22Rv1 (cell line): ENCODE results near the gene PKHD1.

Experiments used
- ZFX ChIP-seq: fragments of 450-650 bp; IDR thresholded peaks from 2 replicates; pipeline ENCODE4 v1.6.1; 2017; ENCODE audit warnings: antibody characterized with exemption, borderline replicate concordance
- TF ChIP-seq, protein P1 (sequence below): fragments of 450-650 bp; IDR thresholded peaks from 2 replicates; pipeline ENCODE4 v1.5.1; 2017; ENCODE audit warnings: mild to moderate bottlenecking

DNA sequence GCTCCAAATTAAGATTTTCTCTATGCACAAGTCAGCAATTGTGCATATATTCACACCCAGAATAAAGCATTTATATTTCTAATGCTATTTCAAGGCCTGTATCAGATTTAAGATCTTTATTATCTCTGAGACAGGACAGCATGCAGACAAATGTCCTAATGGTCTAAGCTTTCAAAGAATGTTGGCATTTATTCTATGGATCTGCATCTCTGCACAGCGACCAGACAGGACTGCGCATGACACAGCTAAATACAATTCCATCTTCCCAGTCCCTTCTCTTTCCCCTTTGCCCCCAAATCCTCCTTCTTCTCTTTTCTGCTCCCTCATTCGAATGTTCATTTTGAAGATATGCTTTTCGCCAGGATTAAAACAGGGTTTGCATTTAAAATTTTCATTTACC, 478.5 kb downstream of the PKHD1 start:
- TF ChIP-seq, protein P1, sequence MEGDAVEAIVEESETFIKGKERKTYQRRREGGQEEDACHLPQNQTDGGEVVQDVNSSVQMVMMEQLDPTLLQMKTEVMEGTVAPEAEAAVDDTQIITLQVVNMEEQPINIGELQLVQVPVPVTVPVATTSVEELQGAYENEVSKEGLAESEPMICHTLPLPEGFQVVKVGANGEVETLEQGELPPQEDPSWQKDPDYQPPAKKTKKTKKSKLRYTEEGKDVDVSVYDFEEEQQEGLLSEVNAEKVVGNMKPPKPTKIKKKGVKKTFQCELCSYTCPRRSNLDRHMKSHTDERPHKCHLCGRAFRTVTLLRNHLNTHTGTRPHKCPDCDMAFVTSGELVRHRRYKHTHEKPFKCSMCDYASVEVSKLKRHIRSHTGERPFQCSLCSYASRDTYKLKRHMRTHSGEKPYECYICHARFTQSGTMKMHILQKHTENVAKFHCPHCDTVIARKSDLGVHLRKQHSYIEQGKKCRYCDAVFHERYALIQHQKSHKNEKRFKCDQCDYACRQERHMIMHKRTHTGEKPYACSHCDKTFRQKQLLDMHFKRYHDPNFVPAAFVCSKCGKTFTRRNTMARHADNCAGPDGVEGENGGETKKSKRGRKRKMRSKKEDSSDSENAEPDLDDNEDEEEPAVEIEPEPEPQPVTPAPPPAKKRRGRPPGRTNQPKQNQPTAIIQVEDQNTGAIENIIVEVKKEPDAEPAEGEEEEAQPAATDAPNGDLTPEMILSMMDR: no peak
- TF ChIP-seq ZFX: no peak
